Measurements from ENCODE around the gene PWWP2A.

Gene PWWP2A

GRCh38 chr5:160105686-160106360 is 13.4 kb downstream of the PWWP2A start:
- in situ Hi-C loops (cut with HindIII; ENCODE audit: low sequenced_read_pairs), result no loop called here
- no peak for DNase-seq (ENCODE audit: low read depth, low spot score)
- TF ChIP-seq CTCF (IDR thresholded peaks at IDR 0.05; ENCODE audit: low read depth, low read length), result no peak
- no peak overlapping the region for H3K4me3 ChIP-seq (ENCODE audit: low read depth, low read length)

DNA sequence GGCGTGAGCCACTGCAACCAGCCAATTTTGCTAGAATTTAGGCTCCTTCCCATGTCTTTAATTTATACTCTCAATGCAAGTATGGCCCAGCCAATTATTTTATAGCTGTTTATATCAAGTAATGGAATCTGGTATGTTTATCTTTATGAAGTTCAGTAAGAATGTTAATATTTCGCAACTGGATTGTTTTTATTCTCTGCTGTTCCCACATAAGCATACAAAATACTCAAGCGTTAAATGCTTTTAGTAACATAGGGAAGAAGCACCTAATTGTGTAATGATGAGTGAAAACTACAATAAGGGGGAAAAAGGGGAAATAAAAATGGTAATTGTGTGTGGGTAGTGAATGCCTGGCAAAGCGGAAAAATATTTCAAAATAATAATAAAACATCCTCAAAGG is 21.3 kb downstream of the PWWP2A start:
- in situ Hi-C loops (cut with HindIII; ENCODE audit: low sequenced_read_pairs), result no loop called here
- no peak for DNase-seq (ENCODE audit: low read depth, low spot score)
- H3K4me3 ChIP-seq (ENCODE audit: low read depth, low read length), result no peak overlapping the region
- TF ChIP-seq CTCF (IDR thresholded peaks at IDR 0.05; ENCODE audit: low read depth, low read length), result no peak

DNA sequence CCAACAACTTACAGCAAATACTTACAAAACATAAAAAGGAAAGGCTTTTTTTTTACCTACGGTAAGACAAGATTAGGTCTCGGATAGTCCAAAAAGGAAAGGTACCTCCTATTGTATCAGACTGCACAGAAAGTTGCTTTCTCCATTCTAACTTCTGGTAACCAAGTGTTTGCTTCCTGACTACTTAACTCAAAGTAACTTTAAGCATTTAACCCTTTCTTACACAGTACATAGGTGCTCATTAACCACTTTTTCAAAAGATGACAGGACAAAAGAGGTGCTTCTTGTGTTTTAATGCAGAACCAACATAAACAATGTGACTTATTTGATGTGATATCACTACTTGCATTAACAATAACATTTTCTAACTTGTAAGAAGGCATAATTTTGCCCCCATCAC is 23.1 kb downstream of the PWWP2A start:
- in situ Hi-C loops (cut with HindIII; ENCODE audit: low sequenced_read_pairs), result no loop called here
- no peak overlapping the region for H3K4me3 ChIP-seq (ENCODE audit: low read depth, low read length)
- TF ChIP-seq CTCF (IDR thresholded peaks at IDR 0.05; ENCODE audit: low read depth, low read length), result no peak
- DNase-seq (ENCODE audit: low read depth, low spot score), result no peak

- no peak overlapping the region for H3K4me3 ChIP-seq (ENCODE audit: low read depth, low read length)
- TF ChIP-seq CTCF (IDR thresholded peaks at IDR 0.05; ENCODE audit: low read depth, low read length), result no peak
- in situ Hi-C loops (cut with HindIII; ENCODE audit: low sequenced_read_pairs), result no loop called here
- DNase-seq (ENCODE audit: low read depth, low spot score), result no peak
Observed at GRCh38 chr5:160092960-160093707, 26.1 kb downstream of the PWWP2A start.

DNA sequence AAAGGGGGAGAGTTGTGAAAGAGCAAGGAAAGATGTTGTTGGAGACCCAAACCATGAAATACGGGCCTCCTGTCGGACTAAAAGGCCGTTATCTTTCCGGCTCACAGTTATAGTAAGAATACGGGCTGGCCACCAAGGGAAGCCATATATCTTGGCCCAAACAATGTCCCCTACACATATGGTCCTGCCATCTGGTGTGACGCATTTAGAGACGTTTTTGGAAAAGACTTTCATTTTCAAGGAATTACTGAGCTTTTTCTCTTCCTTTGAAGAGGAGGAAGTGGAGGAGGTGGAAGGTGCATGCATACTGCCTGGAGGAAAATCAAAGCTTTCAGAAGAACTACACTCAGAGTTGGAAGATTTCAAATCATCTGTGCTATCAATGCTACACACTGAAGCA is 26.7 kb downstream of the PWWP2A start:
- no peak for TF ChIP-seq CTCF (IDR thresholded peaks at IDR 0.05; ENCODE audit: low read depth, low read length)
- DNase-seq (ENCODE audit: low read depth, low spot score), result no peak
- in situ Hi-C loops (cut with HindIII; ENCODE audit: low sequenced_read_pairs), result no loop called here
- no peak overlapping the region for H3K4me3 ChIP-seq (ENCODE audit: low read depth, low read length)

- DNase-seq (ENCODE audit: low read depth, low spot score), result no peak
- no peak overlapping the region for H3K4me3 ChIP-seq (ENCODE audit: low read depth, low read length)
- no peak for TF ChIP-seq CTCF (IDR thresholded peaks at IDR 0.05; ENCODE audit: low read depth, low read length)
- in situ Hi-C loops (cut with HindIII; ENCODE audit: low sequenced_read_pairs), result no loop called here
Observed at GRCh38 chr5:160090059-160090458, 29.2 kb downstream of the PWWP2A start.
